ENCODE measurements around the gene JARID2.

DNA sequence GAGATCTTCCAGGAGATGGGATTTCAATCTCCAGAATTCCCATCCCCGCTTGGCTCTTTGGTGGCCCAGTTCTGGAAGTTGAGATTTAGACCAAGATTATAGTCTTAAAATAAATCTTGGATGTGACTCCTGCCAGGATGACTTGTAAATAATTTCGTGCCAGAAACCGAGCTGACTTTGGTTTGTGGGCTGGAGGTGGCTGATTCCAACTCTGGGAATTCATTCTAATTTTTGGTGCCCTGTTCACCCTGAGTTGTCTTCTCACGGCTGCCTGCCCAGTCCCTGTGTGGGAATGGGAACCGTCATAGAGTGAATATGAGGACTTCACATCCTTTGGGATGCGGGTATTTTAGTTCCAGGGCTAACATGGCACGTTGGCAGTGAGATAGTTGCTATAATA is 64.8 kb downstream of the JARID2 start:
- TF ChIP-seq, protein P1, sequence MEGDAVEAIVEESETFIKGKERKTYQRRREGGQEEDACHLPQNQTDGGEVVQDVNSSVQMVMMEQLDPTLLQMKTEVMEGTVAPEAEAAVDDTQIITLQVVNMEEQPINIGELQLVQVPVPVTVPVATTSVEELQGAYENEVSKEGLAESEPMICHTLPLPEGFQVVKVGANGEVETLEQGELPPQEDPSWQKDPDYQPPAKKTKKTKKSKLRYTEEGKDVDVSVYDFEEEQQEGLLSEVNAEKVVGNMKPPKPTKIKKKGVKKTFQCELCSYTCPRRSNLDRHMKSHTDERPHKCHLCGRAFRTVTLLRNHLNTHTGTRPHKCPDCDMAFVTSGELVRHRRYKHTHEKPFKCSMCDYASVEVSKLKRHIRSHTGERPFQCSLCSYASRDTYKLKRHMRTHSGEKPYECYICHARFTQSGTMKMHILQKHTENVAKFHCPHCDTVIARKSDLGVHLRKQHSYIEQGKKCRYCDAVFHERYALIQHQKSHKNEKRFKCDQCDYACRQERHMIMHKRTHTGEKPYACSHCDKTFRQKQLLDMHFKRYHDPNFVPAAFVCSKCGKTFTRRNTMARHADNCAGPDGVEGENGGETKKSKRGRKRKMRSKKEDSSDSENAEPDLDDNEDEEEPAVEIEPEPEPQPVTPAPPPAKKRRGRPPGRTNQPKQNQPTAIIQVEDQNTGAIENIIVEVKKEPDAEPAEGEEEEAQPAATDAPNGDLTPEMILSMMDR (conservative IDR thresholded peaks at IDR 0.05 in 1 of 2, IDR thresholded peaks at IDR 0.05 in 1 of 2; ENCODE audit: extremely low read depth in 1 of 2, insufficient read depth in 1 of 2, low read depth in 1 of 2, low read length in 2 of 2), result no peak
- no peak for TF ChIP-seq EZH2 (IDR thresholded peaks at IDR 0.05; ENCODE audit: borderline replicate concordance, low read length)

All from mammary epithelial cell (primary cell).